Measurements from ENCODE around the gene PPP1R17.

The PPP1R17 gene

GRCh38 chr7:31687024-31687748 is at the start of gene PPP1R17:
Gene PPP1R17, plus strand, starts transcription at chr7:31687215. Its CDS starts 5,227 bp downstream, at chr7:31692442.
- DNase-seq = no peak

GRCh38 chr7:31640381-31640780 is 46.6 kb upstream of the PPP1R17 start:
- peak; percentile 35 for DNase-seq

- no peak for DNase-seq
Observed at GRCh38 chr7:31642681-31643115, 44.3 kb upstream of the PPP1R17 start.

DNA sequence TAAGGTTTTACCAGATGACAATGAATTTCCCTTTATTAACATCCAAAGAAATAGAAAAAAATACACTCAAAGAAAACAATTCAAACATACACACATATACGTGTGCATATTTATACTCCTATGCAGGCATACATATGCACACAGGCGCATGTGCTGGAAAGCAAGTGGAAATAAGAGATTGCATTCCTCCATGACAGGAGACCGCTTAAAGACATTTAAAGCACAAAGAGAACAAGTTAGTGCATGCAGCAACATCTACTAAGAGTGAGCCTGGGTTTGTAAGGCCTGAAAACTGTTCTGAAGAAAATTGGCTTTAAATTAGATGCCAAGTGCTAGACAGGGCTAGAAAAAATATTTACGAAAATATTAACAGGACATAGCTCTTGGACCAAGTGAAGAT is 40.1 kb upstream of the PPP1R17 start:
- DNase-seq = no peak

DNA sequence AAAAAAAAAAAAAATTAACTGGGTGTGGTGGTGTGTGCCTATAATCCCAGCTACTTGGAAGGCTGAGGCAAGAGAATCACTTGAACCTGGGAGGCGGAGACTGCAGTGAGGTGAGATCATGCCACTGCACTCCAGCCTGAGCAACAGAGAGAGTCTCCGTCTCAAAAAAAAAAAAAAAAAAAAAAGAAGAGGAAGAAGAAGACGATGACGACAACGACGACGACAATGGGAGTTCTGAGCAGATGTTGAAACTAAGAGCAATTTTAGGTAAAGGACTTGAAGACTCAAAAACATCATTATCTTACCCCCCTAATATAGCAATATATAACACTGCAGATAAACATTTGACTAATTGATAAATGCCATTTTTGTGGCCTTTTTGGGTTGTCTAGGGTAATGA is 39.5 kb upstream of the PPP1R17 start:
- DNase-seq = peak; percentile 81

DNA sequence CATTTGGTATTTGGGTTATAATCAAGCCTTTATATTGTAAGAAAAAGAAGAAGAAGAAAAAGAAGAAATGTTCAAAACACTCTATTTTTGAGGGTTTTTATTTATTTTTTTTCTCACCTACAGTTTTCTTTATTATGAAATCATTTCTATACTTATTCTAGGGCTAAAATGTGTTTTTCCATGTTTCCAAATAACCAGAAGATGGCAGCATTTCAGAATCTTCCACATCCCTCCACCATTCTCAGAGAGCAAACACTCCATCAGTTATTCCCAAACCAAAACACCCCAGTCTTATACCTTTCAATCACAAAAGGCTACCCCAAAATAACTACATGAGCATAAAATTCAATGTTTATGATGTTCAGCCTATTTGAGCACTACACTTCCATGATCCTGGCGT is 38.7 kb upstream of the PPP1R17 start:
- DNase-seq = peak; percentile 46

- peak; percentile 57 for DNase-seq
Observed at GRCh38 chr7:31648880-31649279, 38.1 kb upstream of the PPP1R17 start.

- no peak for DNase-seq
Observed at GRCh38 chr7:31651234-31652062, 35.6 kb upstream of the PPP1R17 start.

GRCh38 chr7:31652063-31652326 is 35.0 kb upstream of the PPP1R17 start:
- DNase-seq = no peak

GRCh38 chr7:31663072-31663471 is 23.9 kb upstream of the PPP1R17 start:
- no peak for DNase-seq

DNA sequence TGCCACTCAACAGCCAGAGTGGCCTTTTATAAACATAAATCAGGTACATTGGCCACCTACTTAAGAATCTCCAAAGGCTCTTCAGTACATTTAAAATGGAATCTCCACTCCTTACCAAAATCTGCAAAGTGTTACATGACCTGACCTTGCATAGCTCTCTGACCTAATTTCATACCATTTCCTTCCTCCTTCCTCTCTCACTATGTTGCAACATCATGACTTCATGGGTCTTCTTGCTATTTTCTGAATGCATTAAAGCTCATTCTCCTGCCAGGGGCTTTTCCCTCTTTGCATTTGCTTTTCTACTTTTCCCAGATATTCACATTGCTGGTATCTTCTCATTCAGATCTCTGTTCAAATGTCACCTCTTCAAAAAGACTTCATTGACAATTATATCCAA is 22.1 kb upstream of the PPP1R17 start:
- DNase-seq = peak; percentile 84

DNA sequence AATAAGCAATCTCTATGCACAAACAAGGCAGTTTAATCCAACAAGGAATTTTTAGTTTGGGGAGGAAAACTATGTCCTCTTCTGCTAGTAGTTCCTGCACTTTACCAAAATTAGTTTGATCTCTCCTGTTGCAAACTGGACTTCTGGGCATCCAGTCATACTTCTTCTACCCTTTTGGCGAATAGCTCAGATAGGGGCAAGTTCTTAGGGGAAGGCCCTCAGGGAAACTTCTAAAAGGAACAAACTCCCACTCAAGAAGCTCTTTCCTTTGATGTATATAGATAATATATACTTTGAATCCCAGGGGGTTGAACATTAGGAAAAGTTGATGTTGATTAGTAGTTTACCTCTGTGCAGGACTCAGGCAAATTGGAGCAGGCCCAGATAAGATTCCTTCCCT is 21.5 kb upstream of the PPP1R17 start:
- DNase-seq = peak; percentile 25

- DNase-seq = no peak
Observed at GRCh38 chr7:31669461-31669860, 17.6 kb upstream of the PPP1R17 start.

DNA sequence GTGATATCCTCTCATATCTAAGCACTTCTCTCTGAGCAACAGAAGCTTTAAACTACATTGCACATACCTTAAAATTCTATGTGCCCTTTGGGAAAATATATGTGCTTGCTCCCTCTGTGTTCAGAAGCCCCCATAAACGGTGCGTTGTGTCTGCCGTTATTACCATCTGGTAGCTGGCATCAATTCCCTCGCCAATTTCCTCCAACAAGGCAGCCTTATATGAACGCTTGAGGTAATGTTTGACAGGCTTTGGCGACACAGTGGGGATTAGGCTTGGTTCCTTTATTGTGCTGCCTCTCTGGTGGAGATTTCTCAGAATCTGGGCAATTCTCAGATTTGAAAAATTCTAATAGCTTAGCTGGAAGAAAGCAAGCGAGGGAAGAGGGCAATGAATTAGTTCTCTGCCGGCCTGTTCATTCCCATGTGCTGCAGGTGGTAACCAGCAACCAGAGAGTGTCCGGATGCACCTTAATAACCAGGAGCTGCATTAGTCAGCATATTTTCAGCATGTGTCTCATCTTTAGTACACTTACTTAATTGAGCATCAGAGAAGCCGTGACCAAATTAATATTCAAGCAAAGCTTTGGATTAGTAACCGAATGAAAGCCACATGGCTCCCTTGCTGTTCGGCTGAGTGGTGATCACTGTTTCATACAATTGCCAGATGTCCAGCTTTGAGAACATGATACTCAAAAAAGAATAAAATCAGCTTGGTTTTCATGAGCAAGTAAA is 7.3 kb upstream of the PPP1R17 start:
- no peak for DNase-seq

- DNase-seq = no peak
Observed at GRCh38 chr7:31683445-31684225, 3.4 kb upstream of the PPP1R17 start.

GRCh38 chr7:31688372-31688771 is 1.4 kb downstream of the PPP1R17 start:
- peak; percentile 81 for DNase-seq

- peak; percentile 59 for DNase-seq
Observed at GRCh38 chr7:31688996-31689395, 2.0 kb downstream of the PPP1R17 start.

GRCh38 chr7:31690935-31691334 is 3.9 kb downstream of the PPP1R17 start:
- no peak for DNase-seq

GRCh38 chr7:31692451-31692850 is 5.4 kb downstream of the PPP1R17 start:
- no peak for DNase-seq

DNA sequence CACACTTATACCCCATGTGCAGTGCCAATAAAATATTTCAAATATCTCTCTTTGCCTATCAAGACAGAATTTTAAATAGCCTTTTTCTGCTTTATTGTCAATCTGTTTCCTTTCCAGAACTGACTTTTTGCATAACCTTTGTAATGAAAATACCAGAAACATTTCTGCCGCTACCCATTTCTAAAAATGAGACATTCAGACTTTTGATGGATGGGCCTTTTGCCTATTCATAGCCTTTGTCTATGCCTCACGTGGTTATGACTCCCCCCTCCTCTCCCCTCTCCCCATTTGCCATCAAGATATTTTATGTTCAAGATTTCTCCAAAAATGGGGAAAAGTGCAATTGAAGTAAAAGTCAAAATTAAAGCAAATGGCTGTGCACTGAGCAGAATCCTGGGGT is 5.9 kb downstream of the PPP1R17 start:
- no peak for DNase-seq

DNA sequence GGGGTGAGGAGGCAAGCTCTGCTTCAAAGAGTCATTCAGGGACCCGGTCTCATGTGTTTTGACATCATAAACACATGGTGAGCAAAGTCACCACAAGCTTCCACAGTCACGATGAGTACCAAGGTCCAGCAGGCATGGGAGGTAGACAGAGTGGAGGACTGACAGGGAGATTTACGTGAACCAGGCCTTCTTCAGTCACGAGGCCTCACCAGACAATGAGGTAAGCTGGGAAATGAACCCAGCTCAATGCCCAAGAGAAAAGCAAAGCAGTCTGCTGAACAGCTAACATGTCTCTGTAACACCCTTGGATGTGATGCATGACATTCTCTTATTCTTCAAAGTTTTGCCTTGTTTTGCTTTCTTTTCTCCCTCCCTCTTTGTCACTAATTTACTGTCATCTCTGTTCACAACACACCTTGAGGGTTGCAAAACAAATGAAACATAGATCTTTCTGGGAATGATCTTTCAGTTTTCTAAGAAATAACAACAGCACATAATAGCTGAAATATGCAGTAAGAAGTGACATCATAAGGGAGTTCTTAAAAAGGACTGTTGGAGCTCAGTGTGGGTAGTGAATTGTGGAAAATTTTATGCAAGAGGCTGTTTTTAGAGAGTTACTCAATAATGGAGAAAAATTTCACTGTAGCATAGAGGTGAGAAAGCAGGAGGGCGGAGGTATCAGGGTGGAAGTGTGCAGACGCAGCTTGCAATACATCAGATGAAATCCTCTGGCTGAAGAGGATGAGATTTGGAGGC is 9.0 kb downstream of the PPP1R17 start:
- DNase-seq = peak; percentile 80

DNA sequence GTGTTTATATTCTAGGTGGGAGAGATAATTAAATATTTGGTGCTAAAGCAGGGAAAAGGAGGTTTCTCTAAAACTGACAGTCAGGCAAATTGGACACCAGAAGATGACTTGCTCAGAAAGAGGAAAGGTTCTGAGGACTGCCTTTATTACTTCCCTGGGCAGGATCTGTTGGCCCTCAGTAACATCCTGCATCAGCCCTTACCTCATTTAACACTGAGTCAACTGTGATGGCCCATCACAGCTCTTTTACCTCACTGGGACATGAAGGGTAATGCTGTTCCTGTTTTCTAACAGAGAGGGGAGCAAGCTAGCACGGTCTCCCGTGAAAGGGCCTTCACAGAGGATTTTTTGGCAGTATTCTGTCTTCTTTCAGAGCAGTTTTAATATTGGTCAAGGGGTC is 12.0 kb downstream of the PPP1R17 start:
- DNase-seq = peak; percentile 83
